Type B pancreatic cell (in vitro differentiated cells): ENCODE results near the gene S1PR5. TPM values are rescaled to one million over a fixed set of nuclear protein-coding genes. Genes with fewer than 3 reads are reported as not detected.

Experiments used
- DNase-seq: peaks from one replicate; pipeline ENCODE4 v3.0.0; 2021; ENCODE audit warnings: mixed read lengths; ENCODE audit not compliant: unreplicated experiment; ENCODE audit errors: extremely low spot score
- H3K27ac Mint-ChIP-seq: 2 replicates; pipeline ENCODE4 v1.8.0; 2021; ENCODE audit warnings: mild to moderate bottlenecking, mixed read lengths
- H3K27me3 Mint-ChIP-seq: 2 replicates; pipeline ENCODE4 v1.8.0; 2021; ENCODE audit warnings: mixed read lengths
- H3K36me3 Mint-ChIP-seq: 2 replicates; pipeline ENCODE4 v1.8.0; 2021; ENCODE audit warnings: mixed read lengths
- H3K4me1 Mint-ChIP-seq: one replicate; pipeline ENCODE4 v1.8.0; 2021; ENCODE audit warnings: mixed read lengths; ENCODE audit not compliant: unreplicated experiment
- H3K4me3 Mint-ChIP-seq: 2 replicates; pipeline ENCODE4 v1.8.0; 2021; ENCODE audit warnings: mild to moderate bottlenecking, mixed read lengths
- H3K9me3 Mint-ChIP-seq: 2 replicates; pipeline ENCODE4 v1.8.0; 2021; ENCODE audit warnings: mixed read lengths
- CTCF ChIP-seq: fragments of 200-600 bp; sonication (generic); conservative IDR thresholded peaks from 2 replicates; pipeline ENCODE4 v1.5.0; 2021; ENCODE audit warnings: antibody characterized with exemption, mild to moderate bottlenecking
- total RNA-seq: library from RNA; stranded (reverse); gene quantifications from 2 replicates; pipeline ENCODE4 v1.2.1, GENCODE V29; 2021; ENCODE audit warnings: low replicate concordance

The S1PR5 gene
- total RNA-seq, 1 donor from 2014 or later: 1.1 TPM

- no peak overlapping the region for H3K4me3 Mint-ChIP-seq
- no peaks in the 10 kb centered on the region for H3K36me3 Mint-ChIP-seq
- no peak for DNase-seq
- no peak overlapping the region for H3K27ac Mint-ChIP-seq
- H3K4me1 Mint-ChIP-seq: peaks cover 9% of the 10 kb centered on the region
- peaks cover 4% of the 10 kb centered on the region for H3K9me3 Mint-ChIP-seq
- H3K27me3 Mint-ChIP-seq: peaks cover 2% of the 10 kb centered on the region
- TF ChIP-seq CTCF: no peak
These were observed 9.2 kb downstream of the S1PR5 start for GRCh38 chr19:10508036-10508435.

GRCh38 chr19:10505583-10506229 lies 11.5 kb downstream of the S1PR5 start:
- Mint-ChIP-seq H3K4me3 (peak overlapping the region; percentile 80), H3K36me3 (no peaks in the 10 kb centered on the region), H3K27ac (peak overlapping the region; percentile 49), H3K4me1 (peaks cover 15% of the 10 kb centered on the region), H3K9me3 (peaks cover 4% of the 10 kb centered on the region), H3K27me3 (no peaks in the 10 kb centered on the region)
- peak; percentile 83 for TF ChIP-seq CTCF
- DNase-seq: peak; percentile 77

GRCh38 chr19:10503002-10503789 lies 14.1 kb downstream of the S1PR5 start, which contains the start of gene KEAP1:
Gene KEAP1 (minus strand): TSS chr19:10503356. CDS start chr19:10500033, 3,323 bp downstream.
- no peaks in the 10 kb centered on the region for H3K27me3 Mint-ChIP-seq
- peaks cover 4% of the 10 kb centered on the region for H3K36me3 Mint-ChIP-seq
- H3K4me1 Mint-ChIP-seq: peaks cover 17% of the 10 kb centered on the region
- H3K4me3 Mint-ChIP-seq: peak within 1 kb of the TSS; percentile 94
- DNase-seq: peak; percentile 76
- peak within 1 kb of the TSS; percentile 92 for H3K27ac Mint-ChIP-seq
- peaks cover 4% of the 10 kb centered on the region for H3K9me3 Mint-ChIP-seq
- no peak for TF ChIP-seq CTCF

- no peaks in the 10 kb centered on the region for H3K27me3 Mint-ChIP-seq
- peaks cover 4% of the 10 kb centered on the region for H3K9me3 Mint-ChIP-seq
- no peak for TF ChIP-seq CTCF
- DNase-seq: peak; percentile 93
- H3K27ac Mint-ChIP-seq: peak overlapping the region; percentile 89
- H3K36me3 Mint-ChIP-seq: peaks cover 4% of the 10 kb centered on the region
- H3K4me3 Mint-ChIP-seq: peak overlapping the region; percentile 86
- peaks cover 17% of the 10 kb centered on the region for H3K4me1 Mint-ChIP-seq
These were observed 14.7 kb downstream of the S1PR5 start for GRCh38 chr19:10502524-10503001.

- Mint-ChIP-seq H3K4me1 (peaks cover 17% of the 10 kb centered on the region), H3K27me3 (no peaks in the 10 kb centered on the region), H3K27ac (peak overlapping the region; percentile 89), H3K9me3 (peaks cover 4% of the 10 kb centered on the region), H3K36me3 (peaks cover 4% of the 10 kb centered on the region), H3K4me3 (peak overlapping the region; percentile 86)
- DNase-seq: peak; percentile 76
- TF ChIP-seq CTCF: no peak
These were observed 15.2 kb downstream of the S1PR5 start for GRCh38 chr19:10501971-10502523.
